GM18526 (cell line): ENCODE measurements around the gene CAPN6.

Experiments used
- POLR2A ChIP-seq: IDR thresholded peaks from 3 replicates; pipeline ENCODE4 v1.6.1; 2011; ENCODE audit not compliant: insufficient read length; ENCODE audit errors: extremely low read depth

Gene CAPN6, protein sequence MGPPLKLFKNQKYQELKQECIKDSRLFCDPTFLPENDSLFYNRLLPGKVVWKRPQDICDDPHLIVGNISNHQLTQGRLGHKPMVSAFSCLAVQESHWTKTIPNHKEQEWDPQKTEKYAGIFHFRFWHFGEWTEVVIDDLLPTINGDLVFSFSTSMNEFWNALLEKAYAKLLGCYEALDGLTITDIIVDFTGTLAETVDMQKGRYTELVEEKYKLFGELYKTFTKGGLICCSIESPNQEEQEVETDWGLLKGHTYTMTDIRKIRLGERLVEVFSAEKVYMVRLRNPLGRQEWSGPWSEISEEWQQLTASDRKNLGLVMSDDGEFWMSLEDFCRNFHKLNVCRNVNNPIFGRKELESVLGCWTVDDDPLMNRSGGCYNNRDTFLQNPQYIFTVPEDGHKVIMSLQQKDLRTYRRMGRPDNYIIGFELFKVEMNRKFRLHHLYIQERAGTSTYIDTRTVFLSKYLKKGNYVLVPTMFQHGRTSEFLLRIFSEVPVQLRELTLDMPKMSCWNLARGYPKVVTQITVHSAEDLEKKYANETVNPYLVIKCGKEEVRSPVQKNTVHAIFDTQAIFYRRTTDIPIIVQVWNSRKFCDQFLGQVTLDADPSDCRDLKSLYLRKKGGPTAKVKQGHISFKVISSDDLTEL

DNA sequence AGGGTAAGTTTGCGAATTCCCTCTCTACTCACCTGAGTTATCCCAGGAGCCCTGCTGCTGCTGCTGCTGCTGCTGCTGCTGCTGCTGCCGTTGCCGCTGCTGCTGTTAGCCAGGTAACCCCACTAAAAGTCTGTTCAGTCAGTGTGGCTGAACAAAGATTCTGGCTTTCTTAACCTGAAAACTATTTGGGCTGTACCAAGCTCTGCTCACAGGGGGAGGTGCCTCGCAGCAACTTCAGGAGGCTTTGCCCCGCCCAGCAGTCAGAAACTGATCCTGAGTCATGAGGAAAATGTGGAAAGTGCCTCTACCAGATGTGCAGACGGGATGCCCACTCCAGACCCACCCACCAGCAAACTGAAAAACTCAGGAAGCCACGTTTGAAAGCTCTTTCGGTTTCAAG is at the start of gene CAPN6:
CAPN6 (minus strand) TSS at position 145 of the 400 bp plus-strand sequence. CDS start 6,547 bp downstream, outside the sequence.
- TF ChIP-seq POLR2A: no peak

DNA sequence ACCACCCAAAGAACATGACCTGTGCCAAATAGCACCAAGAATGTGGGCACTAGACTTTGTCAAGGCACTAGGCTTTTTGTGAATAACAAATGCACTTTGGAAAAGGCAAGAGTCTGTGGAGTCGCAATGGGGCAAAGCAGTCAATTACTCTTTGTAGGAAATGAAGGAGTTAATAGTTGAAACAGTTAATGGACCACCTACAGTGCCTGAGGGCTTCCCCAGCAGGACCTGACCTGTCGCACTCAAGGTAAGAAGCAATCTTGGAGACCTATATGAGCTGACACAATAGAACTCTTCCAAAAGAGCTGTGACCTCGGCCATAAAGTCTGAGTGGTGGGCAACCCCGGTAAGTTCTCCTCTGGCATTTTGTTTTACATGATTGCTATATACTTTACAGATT is 49.2 kb upstream of the CAPN6 start:
- no peak for TF ChIP-seq POLR2A

DNA sequence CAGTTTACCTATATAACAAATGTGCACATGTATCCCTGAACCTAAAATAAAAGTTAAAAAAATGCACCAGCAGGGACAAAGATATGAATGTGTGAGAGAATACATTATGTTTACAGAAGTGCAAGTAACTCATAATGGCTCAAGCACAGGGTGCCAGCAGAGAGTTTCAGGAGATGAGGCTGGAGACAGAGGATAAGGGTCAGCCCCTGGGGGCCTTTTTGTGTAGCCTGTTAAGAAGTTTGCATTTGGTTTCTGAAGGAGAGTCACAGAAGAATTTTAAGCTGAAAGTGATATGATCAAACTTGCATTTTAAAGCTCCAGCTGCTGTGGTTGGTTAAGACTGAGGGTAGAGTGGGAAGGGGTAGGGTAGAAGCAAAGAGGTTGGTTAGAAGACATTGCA is 48.6 kb upstream of the CAPN6 start:
- no peak for TF ChIP-seq POLR2A

DNA sequence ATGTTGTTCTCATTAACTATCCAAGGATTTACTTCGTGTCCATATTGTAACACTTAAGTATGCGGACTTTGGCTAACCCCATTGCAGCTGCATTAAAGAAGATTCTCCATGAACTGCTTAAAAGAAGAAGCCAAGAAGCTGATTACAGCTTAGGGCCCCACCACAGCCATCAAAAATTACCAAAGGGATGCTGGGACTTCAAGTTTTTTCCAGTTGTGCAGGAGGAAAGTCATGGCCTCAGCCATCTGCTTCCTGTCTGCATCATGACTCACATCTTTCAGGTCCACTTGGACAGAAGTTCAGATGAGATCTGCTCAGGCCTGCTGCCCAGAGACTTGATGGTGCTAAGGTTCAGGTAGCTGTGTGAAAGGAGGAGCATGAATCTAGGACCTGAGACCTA is 38.8 kb upstream of the CAPN6 start:
- no peak for TF ChIP-seq POLR2A

DNA sequence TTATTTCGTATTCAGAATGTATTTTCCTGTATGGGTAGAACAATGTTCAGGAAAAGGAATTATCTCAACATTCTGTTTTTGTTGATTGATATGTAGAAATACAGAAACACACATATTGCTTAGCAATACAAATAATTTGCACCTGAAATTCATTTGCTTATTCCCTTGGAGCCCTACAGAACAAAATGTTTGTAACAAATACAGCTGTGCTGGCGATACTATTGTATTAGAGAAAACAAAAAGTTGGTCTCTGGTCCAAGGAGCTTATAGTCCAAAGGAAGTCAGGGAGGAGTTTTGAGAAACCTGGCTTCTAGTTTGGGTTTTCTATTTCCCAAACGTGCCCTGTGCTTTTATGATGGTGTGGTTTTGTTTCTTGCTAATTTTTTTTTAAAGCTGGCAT is 37.8 kb upstream of the CAPN6 start:
- TF ChIP-seq POLR2A: no peak

DNA sequence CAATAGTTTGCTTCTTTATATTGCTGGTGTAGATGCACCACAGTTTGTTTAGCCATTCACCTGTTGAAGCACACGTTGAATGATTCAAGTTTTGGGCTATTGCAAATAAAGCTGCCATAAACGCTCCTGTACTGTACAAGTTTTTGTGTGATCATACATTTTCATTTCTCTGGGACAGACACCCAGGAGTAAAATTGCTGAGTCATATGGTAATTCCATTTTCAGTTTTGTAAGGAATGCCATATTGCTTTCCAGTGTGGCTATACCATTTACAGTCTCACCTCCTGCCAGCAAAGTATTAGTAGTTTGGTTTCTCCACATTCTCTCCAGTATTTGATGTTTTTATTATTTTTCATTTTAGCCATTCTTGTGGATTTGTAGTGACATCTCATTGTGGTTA is 32.0 kb upstream of the CAPN6 start:
- TF ChIP-seq POLR2A: no peak

DNA sequence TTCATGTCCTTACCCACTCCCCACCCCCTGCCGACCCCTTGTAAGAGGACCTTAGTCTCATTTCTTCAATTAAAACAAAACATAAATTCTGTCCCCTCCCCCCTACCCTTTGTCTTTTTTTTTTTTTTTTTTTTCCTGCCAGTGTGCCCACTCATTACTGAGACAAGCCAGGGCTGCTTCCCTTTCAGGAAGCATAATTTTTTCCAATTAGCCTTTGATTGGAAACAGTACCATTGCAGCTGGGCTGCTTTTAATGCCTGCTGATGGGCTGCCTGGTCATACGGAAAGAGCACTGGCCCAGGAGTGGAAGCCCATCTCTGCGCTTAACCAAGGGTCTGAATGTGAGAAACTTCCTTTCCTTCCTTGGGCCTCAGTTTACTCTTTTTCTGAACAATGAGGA is 18.6 kb upstream of the CAPN6 start:
- no peak for TF ChIP-seq POLR2A

DNA sequence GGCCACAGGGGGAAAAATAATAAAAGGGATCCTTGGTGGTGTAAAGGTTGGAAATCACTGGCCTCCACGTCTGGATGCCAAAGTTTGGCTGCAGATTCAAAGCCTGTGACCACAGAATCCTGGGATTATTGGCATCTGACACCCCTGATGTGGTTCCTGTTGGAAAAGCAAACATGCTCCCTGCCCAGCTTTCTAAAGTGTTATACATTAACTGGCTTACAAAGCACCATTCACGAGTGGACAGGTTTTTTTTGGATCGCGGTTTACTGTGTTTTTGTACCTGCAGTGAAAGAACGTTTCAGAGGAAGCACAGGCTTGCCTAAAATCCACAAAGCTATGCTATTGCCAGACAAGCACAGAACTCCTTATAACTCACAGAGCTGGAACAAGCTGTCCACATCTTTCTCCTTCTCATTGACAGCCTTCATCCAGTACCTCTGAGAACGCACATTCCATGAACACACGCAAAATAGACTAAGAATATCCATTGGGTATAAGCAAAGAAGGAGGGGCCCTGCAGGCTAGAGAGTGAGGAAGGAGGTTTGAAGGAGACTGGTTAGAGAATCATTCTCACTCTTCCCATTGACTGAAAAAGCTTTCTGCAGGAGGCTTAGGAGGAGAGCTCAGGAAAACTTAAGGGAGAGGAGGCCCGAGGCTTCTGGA is 14.5 kb upstream of the CAPN6 start:
- TF ChIP-seq POLR2A: no peak

DNA sequence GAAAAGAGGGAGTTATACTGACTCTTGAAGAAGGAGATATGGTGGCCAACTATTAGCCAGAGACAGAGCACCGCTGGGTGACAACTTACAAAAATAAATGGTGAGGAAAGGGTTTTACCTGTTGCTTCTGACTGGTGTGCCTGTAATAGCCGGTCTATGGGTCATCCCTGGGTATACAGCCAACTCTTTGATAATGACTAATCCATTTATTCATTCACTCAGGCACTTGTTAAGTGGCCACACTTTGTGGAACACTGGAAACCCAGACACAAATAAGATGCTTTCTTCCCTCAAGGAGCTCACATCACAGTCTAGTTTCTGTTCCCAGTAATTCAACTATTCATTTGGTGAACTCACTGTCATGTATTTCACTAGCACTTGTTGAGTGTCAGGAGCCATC is 13.2 kb upstream of the CAPN6 start:
- TF ChIP-seq POLR2A: no peak

DNA sequence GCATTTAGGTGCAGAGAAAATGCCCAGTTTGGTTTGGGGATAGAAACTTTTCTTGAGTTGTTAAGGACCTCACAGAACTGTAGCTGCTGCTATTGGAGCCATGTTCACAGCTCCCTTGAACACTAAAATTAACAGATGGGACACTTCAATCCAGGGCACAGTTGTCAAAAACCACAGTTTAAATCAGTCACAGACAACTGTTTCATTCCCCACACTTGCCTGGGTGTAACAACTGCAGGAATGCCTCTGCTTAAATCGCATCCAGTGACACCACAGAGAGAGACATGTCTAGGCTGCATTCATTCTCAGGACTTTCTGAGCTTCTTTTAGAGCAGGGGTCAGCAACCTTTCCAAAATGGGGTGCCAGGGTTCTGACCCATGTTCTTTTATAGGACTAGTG is 12.7 kb upstream of the CAPN6 start:
- TF ChIP-seq POLR2A: no peak

DNA sequence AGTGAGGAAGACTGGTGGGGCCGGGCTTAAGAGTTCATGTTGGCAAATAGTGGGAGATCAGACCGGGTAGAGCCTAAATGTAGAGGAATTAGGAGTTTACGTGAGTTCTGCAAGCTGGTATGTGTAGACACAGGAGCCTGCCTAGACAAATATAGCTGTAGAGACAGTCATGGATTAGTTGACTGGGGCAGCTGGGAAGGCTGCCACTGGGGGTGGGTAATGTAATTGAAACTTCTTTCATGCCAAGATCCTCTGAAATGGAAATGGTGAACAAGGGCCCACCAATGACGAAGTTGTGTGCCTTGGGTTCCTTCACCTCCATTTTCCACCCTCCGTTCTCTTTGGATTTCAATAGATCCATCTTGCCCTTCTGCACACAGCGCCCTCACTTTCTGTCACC is 11.9 kb upstream of the CAPN6 start:
- TF ChIP-seq POLR2A: no peak

DNA sequence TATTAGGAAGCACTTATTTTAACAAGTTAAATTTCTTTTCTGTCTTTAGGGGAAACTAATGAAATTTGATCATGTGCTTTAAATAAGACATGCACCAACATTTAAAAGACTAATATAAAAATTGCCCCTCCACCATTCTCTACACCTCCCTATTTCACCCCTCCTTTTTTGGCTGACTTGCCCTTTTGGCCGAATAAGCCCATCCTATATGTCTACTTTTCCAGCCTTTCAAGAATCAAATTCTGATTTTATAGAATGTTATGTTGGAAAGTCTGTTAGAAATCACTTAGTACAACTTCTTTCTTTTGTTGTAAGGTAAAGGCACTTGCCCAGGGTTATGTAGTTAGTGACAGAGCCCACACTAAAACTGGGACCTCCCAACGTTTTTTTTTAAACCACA is 1.8 kb downstream of the CAPN6 start:
- TF ChIP-seq POLR2A: no peak

DNA sequence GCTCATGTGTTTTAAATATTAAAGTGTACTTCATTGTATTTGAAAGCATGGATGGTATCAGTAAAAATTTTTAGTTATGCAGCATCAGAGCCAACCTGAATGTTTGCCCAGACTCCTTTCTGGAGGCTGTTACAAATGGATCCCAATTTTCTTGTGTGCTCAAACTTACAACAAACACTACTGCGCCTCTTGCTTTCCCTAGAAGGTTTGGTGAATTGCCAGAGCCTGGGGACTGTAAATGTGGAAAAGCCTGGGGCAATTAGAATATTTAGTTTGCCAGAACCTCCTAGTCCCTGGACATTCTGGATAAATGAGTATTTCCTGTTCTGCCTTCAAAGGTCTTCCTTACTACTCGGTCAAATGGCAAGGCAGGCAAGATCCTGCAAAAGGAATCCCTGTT is 4.8 kb downstream of the CAPN6 start:
- TF ChIP-seq POLR2A: no peak

DNA sequence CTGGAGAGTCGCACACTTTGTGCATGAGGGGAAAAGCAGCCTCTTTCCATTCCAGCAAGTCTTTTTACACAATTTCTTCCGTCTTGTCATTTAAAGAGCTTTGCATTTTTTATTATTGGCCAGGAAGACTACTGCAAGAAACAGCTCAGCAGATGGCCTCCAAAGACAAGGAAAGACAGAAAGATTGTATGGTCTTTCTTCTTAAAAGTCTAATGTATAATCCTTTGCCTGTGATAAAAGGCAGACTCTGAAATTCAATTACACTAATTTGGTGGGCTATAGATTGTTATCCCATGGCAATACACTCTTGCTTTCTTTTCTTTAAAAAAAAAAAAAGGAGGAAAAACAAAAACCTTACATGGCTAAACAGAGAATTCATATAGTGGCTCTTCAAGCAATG is 5.9 kb downstream of the CAPN6 start:
- no peak for TF ChIP-seq POLR2A

DNA sequence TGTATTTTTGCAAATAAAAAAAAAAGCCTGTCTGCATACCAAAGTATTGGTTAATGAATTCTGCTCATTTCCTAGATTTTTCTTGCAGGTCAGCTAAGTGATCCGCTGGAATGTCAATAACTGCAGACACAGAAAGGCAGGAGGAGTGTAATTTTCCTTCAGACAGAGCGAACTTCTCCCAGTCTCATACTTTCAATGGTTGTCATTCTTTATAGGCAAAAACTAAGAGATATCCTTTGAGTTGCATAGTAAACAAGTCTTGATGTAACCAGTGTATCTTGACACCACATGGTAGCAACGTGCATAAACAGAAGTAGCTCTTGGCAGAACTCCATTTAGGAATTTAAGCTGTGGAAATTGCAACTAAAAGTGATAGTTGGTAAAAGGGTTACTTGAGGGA is 8.2 kb downstream of the CAPN6 start:
- no peak for TF ChIP-seq POLR2A

DNA sequence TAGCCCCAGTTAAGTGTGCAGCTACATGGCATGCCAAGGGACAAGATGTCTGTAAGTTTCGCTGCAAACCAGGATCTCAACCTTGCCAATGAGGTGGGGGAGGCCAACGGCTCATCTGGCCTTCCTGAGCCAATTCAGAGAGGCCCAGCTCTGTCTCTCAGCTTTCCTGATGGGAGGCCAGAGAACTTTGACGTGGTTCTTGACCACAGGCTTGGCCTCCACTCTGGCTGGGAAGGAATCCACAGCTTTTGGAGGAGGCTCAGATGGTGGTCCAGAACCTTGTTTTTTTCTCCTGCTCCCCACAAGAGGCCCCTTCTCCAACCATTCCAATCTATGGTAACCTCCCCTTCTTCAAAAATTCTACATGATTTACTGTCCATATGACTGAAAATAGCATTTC is 9.8 kb downstream of the CAPN6 start:
- no peak for TF ChIP-seq POLR2A
